Muscle of arm (tissue), 12 donors: Measurements from ENCODE around the gene SNN. TPM values are rescaled to one million over a fixed set of nuclear protein-coding genes. Genes with fewer than 3 reads are reported as not detected.

Experiments used
- DNase-seq: peaks from one replicate; pipeline ENCODE4 v3.0.0-alpha.2; 2013
- polyA plus RNA-seq, 12 donors: library from polyadenylated mRNA; unstranded; fragments of 120-200 nt; gene quantifications; one replicate each; pipeline ENCODE4 v1.2.1, GENCODE V29; 2013; ENCODE audit not compliant: insufficient read length in 12 of 12

Gene SNN
- polyA plus RNA-seq, 12 donors, result 19.3 to 33.2 (median 23.8) TPM; not detected in 1

DNA sequence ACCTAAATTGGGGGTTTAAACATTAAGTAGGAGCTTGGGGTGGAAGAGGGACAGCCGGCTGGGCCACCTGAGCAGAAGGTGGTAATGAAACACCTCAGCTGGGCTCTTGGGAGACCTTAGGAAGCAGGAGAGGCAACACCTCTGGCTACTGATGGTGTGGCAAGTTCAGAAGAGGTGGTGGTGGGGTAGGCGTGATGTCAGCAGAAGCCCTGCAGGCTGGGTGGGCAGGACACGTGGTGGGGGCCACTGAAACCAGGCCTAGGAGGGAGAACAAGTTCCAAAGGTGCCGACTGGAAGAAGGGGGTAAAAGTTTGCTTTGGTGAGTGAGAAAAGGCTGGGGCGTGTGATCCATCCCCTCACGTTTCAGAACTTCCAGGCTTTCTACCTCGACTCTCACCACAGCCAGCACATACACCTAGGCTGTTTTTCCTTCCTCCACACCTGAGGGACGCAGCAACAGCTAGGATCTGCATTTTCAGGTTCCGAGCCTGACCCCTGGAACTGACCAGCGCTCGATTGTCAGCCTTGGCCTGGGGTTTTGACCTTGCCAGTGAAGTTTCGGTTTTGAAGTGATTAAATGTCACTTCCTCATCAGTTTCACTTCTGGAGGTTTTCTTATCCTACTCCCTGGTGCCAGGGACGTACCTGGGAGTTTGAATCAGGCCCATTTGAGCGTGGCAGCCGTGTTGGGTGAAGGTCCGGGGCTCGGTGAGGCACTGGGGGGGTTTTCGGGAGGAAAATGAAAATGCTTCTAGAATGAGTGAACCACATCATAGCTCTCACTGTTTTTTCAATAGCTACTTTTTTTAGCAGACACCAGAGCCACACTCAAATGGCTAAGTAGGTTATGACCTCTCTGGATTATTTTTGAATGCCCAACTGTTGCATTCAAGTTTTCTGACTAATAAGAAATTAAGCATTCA lies 10.0 kb downstream of the SNN start:
- no peak for DNase-seq

DNA sequence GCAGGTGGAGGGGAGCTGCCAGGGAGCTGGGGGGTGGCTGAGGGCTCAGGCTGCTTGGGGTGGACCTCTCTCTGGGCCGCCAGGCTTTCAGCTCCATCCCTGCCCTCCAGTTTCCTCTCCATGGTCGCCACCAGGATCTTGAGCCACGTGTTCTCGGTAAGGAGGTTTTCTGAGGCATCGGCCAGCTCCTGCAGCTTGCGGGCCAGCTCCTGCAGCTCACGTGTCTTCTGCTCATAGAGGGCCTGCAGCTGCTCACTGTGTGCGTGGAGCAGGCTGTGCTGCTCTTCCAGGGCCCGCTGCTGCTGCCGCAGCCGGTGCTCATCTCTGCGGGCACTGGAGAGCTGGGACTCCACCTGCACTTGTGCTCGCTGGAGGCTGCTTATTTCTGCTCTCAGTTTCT lies 11.0 kb downstream of the SNN start:
- DNase-seq, result no peak

DNA sequence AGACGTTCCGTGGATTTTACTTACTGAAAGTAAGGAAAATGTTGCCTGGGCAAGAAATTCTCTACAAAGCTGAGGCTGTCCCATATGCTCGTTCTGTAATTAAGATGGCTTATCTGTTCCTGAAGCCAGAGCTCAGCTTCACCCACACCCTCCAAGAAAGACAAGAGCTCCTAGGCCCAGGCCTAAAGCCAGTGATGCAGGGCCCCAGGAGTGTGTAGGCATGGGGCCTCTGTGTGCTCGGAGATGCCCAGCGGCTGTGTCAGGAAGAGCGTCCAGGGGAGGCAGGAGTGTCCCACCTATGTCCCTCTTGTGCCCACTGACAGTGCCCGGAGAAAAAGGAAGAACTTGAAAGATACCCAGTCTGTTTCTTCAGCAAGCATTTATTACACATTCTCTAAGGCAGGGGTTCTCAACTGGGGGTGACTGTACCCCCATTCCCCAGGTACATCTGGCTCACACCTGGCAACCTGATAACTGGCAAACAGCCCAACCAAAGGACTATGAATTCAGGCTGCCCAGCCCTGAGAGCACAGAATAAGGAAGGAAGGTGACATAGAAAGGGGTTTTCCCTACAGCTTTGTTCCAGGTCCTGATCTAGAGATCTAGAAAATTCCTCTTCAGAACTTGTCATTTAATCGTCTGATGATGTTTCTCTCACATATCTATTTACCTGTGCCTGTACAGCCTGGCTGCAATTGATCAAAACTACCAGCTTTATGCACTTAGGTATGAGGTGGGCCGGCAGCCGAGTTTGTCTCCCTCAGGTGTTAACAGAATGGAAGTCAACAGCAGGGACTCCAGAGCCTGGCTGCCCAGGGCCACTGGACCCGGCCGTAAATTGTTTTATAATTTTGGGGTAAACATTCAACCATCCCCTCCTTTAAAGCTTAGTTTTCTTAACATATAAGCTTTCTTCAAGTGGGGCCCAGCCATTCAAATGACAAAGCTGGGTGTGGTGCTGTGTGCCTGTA lies 12.0 kb downstream of the SNN start:
- no peak for DNase-seq

DNA sequence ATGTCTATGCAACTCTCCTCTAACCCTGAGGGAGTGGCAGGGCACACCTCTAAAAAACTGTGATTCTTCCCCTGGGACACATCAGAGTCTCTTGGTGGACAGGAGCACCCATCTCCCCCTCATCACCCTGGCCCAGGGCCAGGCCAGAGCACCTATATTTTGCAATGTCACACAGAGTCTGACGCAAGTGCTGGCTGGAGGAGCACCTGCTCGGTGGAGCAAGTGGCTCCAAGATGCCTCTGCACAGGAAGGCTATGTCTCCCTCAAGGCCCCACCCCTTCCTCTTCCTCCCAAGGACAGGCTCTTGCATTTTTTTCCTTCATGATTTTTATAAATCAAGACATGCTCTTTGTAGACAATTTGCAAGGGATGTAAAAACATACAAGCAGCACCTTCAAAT lies 13.3 kb downstream of the SNN start:
- no peak for DNase-seq

DNA sequence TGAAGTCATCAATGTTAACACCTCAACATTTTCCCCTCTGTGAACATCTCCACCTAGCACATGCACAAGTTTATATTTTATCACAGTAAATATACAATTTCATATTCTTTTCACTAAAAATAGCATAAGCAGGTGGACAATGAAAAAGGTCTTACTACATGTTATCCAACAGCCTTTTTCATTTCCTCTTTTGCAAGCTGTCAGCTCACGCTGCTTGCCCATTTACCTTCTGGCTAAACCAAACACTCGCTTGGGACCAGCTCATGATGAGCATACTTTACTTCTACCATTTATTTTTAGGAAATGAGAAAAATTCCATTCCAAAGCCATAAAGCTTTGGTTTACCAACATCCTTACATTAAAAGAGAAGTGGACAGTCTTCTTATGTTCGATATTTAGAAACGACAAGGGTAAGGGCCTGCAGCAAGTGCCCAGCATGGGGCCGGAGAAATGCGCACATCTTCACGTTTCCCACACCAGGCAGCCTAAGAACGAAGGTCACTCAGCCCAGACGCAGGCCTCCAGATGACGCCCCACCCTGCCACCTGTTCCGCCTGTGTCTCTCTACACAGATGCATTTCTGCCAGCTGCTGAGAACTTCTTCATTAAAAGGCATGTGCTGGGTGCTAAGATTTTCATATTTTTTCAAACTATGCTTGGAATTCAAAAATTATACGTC lies 13.9 kb downstream of the SNN start:
- DNase-seq, result no peak

DNA sequence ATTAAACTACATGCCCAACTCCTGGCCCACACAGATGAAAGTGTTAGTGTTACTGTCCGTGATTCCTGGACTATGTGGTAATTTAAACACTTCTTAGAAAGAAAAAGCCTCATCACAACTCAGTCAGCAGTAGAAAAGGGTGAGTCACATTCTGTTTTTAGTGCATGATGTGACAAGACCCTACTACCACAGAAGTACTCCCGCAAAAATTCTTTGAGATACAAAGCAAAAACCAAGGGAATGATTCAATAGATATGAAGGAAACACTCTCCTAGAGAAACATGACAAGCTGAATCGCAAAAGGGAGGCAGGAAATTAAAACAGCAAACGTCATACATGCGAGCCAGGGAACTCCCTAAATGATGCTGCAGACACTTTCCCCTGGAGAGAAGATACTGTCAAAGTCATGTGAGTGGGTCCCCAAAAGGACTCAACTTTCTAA lies 14.4 kb downstream of the SNN start:
- no peak for DNase-seq

DNA sequence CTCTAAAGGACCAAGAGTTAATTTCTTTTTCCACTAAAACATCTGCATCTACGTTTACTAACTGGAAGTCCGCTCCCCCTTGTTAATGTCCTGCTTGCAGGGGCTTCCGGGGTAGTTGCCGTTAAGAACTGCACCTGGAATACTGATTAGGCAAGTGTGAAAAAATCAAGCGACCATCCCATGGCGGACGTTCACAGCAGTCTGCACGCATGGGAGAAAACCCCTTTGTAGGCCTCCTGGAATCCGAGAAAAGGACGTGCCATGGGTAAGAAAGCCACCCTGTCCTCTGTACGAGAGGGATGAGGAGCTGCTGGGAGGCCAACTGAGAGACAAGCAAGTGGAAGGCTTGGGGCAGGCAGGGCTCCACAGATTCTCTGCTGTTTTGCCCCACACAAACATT lies 14.9 kb downstream of the SNN start:
- no peak for DNase-seq

DNA sequence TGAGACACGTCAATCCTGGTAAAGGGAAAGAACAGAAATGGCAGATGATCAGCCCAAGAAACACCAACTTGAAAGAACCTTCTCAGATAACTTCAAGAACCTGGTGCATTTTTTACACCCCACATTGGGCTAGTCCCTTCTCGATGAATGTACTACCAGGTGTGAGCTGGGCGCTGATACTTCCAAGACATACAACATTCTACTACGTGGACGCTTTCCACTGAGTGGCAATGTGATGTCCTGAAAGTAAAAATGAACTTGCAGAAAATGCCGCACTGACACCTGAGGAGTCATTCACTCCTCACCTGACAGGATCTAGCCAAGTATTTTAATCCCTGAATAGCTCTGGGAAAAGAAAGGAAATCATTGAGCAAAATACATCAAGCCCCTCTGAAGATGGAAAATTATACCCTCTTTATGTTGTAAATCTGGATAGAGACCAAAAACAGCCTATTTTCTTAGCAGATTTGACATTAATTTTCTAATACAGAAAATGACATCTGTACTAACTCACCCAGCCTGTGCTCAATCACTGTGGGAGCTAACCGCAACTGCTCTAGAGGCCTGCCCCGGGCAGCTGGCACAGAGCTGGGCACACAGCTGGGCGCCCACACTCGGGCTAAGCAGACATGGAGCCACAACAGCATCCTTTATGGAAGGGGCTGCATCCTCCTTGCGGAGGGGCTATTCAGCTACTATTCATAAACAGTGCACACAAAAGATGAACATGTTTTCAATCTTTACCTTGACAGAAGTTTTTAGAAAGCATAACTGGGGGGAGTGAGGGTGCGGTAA lies 16.2 kb downstream of the SNN start:
- DNase-seq, result no peak

DNA sequence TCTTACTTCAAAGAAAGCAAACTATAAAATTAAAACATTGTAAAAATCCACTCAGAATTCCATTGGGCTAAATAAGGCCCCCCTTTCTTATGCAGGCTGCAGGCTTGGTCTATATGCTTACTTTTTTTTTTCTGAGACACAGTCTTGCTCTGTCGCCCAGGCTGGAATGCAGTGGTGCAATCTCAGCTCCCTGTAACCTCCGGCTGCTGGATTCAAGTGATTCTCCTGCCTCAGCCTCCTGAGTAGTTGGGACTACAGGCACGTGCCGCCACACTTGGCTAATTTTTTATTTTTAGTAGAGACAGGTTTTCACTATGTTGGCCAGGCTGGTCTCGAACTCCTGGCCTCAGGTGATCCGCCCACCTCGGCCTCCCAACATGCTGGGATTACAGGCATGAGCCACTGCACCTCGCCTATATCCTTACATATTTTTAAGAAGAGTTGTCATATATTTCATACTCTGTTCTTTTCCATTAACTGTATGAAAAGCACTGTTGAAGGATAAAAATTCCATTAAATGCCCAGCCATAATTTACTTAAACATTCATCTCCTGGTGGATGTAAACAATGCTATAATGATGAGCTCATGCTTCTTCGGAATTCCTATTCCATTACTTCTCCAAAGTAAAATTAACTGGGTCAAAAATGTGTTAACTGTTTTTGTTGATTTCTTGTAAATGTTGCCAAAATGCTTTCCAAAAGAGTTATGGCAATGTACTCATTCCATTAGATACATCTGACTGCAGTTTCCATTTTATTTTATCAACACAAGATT lies 17.8 kb downstream of the SNN start:
- DNase-seq, result no peak

DNA sequence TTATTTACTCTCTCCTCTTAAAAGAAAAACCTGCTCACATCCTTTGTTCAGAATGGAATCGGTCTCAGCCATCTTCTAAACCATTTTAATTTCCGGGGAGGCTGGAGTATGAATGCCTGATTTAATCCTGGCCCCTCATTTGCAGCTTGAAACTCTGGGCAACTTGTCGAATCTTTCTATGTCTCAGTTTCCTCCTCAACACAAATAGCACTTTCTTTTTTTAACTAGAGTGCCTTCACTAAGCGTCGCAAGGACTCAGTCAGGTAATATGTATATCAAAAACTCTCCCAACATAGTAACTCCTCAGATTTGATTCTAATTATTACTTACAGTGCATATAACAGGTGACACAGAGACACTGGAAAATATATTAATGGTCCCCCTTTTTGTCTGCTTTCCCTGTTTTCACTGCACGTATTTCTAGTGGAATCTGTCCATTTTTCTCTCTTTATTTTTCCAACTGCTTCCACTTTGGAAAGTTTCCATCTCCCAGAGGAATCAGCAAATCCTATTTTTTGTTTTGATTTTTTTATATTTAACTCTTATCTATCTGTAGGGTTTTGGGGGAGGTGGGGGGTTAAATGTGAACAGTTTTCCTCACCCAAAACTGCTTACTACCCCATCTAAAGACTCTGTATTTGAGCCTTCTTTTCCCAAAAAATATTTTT lies 18.6 kb downstream of the SNN start:
- peak; percentile 41 for DNase-seq

DNA sequence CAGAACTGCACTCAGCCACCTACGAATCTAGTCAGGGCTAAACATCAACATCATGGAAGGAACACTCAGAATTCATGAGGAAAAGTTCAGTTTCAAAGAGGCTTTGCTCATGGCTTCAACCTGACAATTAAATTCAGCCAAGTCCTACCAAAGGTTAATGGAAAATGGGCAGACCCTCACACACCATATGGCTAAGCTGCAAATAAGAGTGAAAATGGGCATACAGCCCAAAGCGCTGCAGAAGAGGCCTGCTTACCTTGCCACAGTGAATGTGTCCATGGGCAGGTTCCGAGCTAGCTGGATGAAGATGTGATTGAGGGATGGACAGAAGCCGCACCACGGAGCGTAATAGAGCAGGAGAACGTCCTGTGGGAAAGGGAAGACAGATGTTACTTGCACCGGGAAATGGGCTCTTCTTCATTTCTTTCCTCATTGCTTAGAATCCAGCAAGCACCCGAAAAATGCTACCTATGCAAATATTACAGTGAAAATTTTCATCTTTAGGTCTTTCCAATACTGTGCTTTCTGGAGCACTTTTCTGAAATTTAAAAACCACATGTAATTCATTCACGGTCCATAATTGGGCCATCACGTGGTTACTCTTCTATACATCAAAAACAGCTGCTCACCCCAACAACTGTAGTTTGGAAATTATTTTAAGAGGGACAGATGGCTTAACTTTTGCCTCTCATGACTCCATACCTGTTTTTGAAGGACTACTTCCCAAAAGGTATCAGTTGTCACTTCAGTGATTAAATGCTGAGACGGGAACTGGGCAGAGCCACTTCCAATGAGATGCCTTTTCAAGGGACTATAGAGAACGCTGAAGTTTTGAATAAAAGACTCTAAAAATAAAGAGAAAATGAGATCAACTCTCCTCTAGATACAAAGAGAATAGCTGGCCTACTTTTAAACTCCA lies 19.6 kb downstream of the SNN start:
- peak; percentile 53 for DNase-seq

DNA sequence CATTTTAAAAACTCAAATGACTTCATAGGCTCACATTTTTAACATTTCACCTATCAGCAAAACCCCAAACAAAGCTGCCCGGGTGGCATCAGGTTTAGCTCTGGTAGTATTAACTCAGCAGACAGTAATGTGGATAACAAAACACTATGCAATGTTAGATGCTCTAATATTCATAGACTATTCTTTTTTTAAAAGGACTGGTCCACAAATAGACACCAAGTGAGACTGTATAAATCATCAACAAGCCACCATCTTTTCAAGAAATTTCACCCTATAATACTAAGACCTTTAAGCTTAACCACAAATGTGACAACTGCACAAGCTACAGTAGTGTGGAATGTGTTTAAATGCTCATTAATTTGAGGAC lies 20.2 kb downstream of the SNN start:
- DNase-seq, result no peak

DNA sequence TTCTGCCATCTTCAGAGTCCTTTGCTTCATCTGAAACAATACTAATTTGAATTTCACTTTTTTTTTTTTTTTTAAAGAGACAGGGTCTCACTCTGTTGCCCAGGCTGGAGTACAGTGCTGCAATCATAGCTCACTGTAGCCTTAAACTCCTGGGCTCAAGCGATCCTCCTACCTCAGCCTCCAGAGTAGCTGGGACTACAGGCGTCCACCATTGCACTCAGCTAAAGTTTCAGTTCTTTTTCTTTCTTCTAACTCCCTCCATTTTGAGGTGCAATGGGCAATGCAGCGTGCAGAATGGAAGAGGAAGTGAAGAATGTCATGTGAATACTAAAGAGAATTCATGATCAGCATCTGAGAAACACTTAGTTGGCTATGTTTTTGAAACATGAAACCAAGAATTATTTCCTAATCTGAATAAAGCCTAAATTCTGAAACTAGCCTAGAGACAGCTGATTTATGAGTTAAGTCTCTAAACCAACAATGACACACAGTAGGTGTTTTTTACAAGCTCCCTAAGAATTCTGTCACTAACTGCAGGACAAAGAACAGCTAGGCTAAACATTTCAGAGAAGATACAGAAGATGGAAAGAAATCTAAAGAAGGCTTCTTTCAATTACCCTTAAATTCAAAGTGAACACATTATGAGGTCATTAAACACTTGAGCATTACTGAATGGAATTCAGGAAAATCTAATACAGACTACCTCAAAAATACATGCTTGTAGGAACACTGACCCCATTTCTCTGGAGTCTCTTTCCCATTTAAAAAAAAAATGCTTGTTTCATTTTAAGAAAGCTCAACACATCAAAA lies 21.0 kb downstream of the SNN start:
- DNase-seq, result no peak

DNA sequence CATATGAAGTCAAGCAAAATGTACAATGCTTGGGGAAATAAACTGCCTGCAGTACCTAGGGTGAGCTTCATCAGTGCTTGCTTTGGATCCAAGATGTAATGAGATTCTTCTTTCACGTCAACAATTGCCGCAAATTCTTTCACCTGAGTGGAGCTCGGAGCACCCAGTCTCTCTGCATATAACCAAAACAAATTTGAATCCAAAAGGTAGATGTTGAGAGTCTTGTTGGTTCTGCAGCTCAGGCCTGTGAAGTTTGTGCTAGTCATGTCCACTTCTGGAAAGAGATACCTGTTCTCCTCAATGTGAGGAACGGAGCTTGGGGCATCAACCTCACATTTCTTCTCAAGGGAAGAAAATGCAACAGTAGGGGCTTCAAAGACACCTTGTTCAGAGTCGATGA lies 23.0 kb downstream of the SNN start:
- no peak for DNase-seq

DNA sequence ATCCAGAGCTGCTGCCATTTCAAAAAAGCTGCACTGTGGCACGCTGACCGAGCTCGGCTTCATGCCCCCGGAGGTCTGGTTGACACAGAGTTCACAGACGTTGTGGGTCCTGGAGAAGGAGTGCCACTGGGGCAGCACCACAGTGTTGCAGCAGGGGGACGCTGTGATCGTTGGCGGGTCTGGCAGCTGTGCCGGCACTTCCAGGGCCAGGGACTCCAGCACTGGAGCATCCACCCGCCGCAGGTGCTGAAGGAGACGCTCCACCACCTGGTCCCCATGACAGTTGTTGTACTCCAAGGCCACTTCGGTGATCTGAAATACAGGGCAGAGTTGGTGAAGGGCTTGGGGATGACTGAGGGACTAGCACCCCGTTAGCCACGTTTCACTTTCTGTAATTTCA lies 23.5 kb downstream of the SNN start:
- DNase-seq, result no peak

DNA sequence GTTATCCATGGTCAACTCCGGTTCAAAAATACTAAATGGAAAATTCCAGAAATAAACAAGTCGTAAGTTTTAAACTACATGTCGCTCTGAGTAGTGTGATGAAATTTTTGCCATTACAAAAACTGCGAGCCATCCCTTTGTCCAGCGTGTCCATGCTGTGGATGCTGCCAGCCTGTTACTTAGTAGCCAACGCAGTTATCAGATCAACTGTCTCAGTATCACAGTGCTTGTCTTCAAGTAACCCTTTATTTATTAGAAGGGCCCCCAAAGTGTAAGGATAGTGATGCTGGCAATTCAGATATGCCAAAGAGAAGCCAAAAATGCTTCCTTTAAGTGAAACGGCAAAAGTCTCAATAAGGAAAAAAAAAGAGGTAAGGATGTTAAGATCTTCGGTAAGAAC lies 23.9 kb downstream of the SNN start:
- no peak for DNase-seq

DNA sequence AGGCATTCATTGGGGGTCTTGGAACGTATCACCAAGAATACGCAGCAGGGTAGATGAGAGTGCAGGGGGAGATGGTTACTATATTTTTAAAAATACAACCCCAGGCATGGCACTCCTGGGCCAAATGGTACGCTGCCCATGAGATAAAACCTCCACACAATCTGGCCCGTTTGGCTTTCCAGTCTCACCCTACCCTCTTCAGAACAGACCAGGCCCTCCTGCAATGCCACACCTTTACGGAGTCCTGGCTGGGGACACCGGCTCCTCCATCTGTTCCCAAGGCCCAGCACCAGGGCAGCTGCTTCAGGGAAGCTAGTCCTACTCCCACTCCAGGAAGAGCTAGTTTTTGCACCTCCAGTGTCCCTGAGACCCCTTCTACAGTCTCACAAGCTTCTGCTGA lies 24.4 kb downstream of the SNN start:
- no peak for DNase-seq
